ENCODE measurements around the gene OR8B12. TPM values are rescaled to one million over a fixed set of nuclear protein-coding genes. Genes with fewer than 3 reads are reported as not detected.

Gene OR8B12, protein sequence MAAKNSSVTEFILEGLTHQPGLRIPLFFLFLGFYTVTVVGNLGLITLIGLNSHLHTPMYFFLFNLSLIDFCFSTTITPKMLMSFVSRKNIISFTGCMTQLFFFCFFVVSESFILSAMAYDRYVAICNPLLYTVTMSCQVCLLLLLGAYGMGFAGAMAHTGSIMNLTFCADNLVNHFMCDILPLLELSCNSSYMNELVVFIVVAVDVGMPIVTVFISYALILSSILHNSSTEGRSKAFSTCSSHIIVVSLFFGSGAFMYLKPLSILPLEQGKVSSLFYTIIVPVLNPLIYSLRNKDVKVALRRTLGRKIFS
- total RNA-seq (2022) (not detected in 2 replicates), Bru-seq, nascent RNA (not detected), BruChase-seq, experiment 1, labeled RNA remaining after a 6-hour chase (not detected), BruChase-seq, experiment 2, labeled RNA remaining after a 2-hour chase (not detected)
- long read RNA-seq: 0 reads

DNA sequence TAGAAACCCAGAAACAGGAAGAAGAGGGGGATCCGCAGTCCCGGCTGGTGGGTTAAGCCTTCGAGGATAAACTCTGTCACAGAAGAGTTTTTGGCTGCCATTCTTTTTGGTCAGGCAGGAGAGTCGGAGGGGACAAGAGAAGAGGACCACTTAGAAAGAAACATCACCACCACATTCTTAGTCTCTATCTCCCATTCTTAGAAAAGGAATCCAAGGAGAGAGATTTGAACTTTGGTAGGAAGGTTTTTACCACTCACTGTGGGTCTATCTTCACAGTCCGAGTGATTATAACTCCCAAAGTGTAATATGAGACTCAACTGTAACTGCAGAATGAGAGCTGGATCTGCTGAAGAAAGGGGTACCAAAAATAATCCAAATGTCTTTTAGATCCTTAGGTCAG, at the start of gene OR8B12:
Gene OR8B12, minus strand, starts transcription at position 101 of the 400 bp plus-strand sequence. Its CDS starts 0 bp downstream, at position 101.
- H3K9me3 Mint-ChIP-seq (ENCODE audit: unreplicated experiment): no peaks in the 10 kb centered on the region
- H3K4me1 Mint-ChIP-seq (ENCODE audit: insufficient read depth, unreplicated experiment): no peaks in the 10 kb centered on the region
- POLR2A ChIA-PET: no interaction called here
- no peaks in the 10 kb centered on the region for H3K36me3 Mint-ChIP-seq (ENCODE audit: insufficient read depth, unreplicated experiment)
- no peak within 1 kb of the TSS for H3K4me3 Mint-ChIP-seq (ENCODE audit: unreplicated experiment)
- DNase-seq (ENCODE audit: unreplicated experiment): no peak
- intact Hi-C loops (cut with micrococcal nuclease): no loop called here
- H3K27me3 Mint-ChIP-seq (ENCODE audit: insufficient read depth, unreplicated experiment): peaks cover 48% of the 10 kb centered on the region
- no TSS peak for BruUV-seq (replicated peaks)
- TF ChIP-seq CTCF (IDR thresholded peaks at IDR 0.05; ENCODE audit: unreplicated experiment): no peak
- CTCF ChIA-PET: interaction anchor here (1.2 kb wide), 1 partner anchor 14 kb away, joined by 3 read pairs; no protein-coding TSS in a partner anchor
- H3K27ac Mint-ChIP-seq (ENCODE audit: low read depth, unreplicated experiment): no peak within 1 kb of the TSS

GRCh38 chr11:124592627-124593026, 49.2 kb upstream of the OR8B12 start:
- CTCF ChIA-PET: interaction anchor here (1.0 to 1.2 kb wide), 3 partner anchors 14 to 177 kb away, joined by 3 to 5 read pairs (median 3); no protein-coding TSS in a partner anchor
- no peak overlapping the region for H3K27ac Mint-ChIP-seq (ENCODE audit: low read depth, unreplicated experiment)
- H3K27me3 Mint-ChIP-seq (ENCODE audit: insufficient read depth, unreplicated experiment): peaks cover 75% of the 10 kb centered on the region
- no peaks in the 10 kb centered on the region for H3K4me1 Mint-ChIP-seq (ENCODE audit: insufficient read depth, unreplicated experiment)
- intact Hi-C loops (cut with micrococcal nuclease): no loop called here
- no peak for DNase-seq (ENCODE audit: unreplicated experiment)
- no peak overlapping the region for H3K4me3 Mint-ChIP-seq (ENCODE audit: unreplicated experiment)
- no peaks in the 10 kb centered on the region for H3K9me3 Mint-ChIP-seq (ENCODE audit: unreplicated experiment)
- no peak for TF ChIP-seq CTCF (IDR thresholded peaks at IDR 0.05; ENCODE audit: unreplicated experiment)
- POLR2A ChIA-PET: no interaction called here
- no TSS peak for BruUV-seq (replicated peaks)
- no peaks in the 10 kb centered on the region for H3K36me3 Mint-ChIP-seq (ENCODE audit: insufficient read depth, unreplicated experiment)

DNA sequence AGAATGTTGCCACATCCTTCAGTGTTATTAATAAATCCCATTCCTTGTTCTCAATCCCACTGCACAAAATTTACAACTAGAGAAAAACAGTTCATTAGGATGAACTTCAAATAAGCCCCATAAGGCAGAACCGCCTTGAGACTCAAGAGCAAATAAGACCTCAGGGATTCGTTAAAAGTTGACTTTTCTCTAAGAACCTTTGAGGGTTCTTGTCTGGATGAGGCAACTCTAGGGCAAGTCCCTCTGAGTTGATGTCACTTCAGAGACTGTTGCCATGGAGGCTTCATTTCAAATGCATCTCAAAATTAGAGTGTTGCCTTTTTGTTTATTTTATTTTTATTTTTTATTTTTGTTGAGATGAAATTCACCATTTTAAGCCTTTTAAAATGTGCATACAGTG, 48.0 kb upstream of the OR8B12 start:
- intact Hi-C loops (cut with micrococcal nuclease): no loop called here
- Mint-ChIP-seq H3K4me3 (ENCODE audit: unreplicated experiment) (no peak overlapping the region), H3K36me3 (ENCODE audit: insufficient read depth, unreplicated experiment) (no peaks in the 10 kb centered on the region), H3K27me3 (ENCODE audit: insufficient read depth, unreplicated experiment) (peaks cover 75% of the 10 kb centered on the region), H3K9me3 (ENCODE audit: unreplicated experiment) (no peaks in the 10 kb centered on the region), H3K27ac (ENCODE audit: low read depth, unreplicated experiment) (no peak overlapping the region), H3K4me1 (ENCODE audit: insufficient read depth, unreplicated experiment) (no peaks in the 10 kb centered on the region)
- BruUV-seq (replicated peaks): no TSS peak
- no peak for TF ChIP-seq CTCF (IDR thresholded peaks at IDR 0.05; ENCODE audit: unreplicated experiment)
- CTCF ChIA-PET: no interaction called here
- POLR2A ChIA-PET: no interaction called here
- no peak for DNase-seq (ENCODE audit: unreplicated experiment)

- H3K4me1 Mint-ChIP-seq (ENCODE audit: insufficient read depth, unreplicated experiment): no peaks in the 10 kb centered on the region
- peak; percentile 74 for DNase-seq (ENCODE audit: unreplicated experiment)
- H3K27me3 Mint-ChIP-seq (ENCODE audit: insufficient read depth, unreplicated experiment): peaks cover 87% of the 10 kb centered on the region
- peak; percentile 52 for TF ChIP-seq CTCF (IDR thresholded peaks at IDR 0.05; ENCODE audit: unreplicated experiment)
- no peaks in the 10 kb centered on the region for H3K9me3 Mint-ChIP-seq (ENCODE audit: unreplicated experiment)
- ChIA-PET CTCF (interaction anchor here (0.6 to 6.2 kb wide), 19 partner anchors 9 to 517 kb away, joined by 3 to 87 read pairs (median 5); partner anchors contain the start of genes OR8B4 and TBRG1), POLR2A (no interaction called here)
- intact Hi-C loops (cut with micrococcal nuclease): loop anchor here (1.0 to 10.0 kb wide), 2 partner anchors 171 to 522 kb away; no protein-coding TSS in a partner anchor
- H3K36me3 Mint-ChIP-seq (ENCODE audit: insufficient read depth, unreplicated experiment): no peaks in the 10 kb centered on the region
- no TSS peak for BruUV-seq (replicated peaks)
- H3K4me3 Mint-ChIP-seq (ENCODE audit: unreplicated experiment): no peak overlapping the region
- no peak overlapping the region for H3K27ac Mint-ChIP-seq (ENCODE audit: low read depth, unreplicated experiment)
Observed at GRCh38 chr11:124586238-124586860, 42.9 kb upstream of the OR8B12 start.
